ENCODE measurements around the gene DCD.

GRCh38 chr12:54692353-54692752 is 44.2 kb upstream of the DCD start:
- TF ChIP-seq EZH2phosphoT487 (IDR thresholded peaks at IDR 0.05; ENCODE audit: borderline replicate concordance, low read length) = no peak
- TF ChIP-seq CTCF (IDR thresholded peaks at IDR 0.05; ENCODE audit: low read depth, low read length, poor library complexity, severe bottlenecking) = no peak

Data from DOHH2 (cell line).